Mononuclear cell (primary cell): Measurements from ENCODE around the gene BCL2L12. TPM values are rescaled to one million over a fixed set of nuclear protein-coding genes. Genes with fewer than 3 reads are reported as not detected.

Experiments
- H3K27me3 ChIP-seq: 2 replicates; pipeline ENCODE4 v1.6.0; 2011; ENCODE audit warnings: low read length, control low read depth; ENCODE audit not compliant: insufficient read depth
- H3K4me1 ChIP-seq: 2 replicates; pipeline ENCODE4 v1.5.1; 2011; ENCODE audit warnings: mild to moderate bottlenecking, low read length, control low read depth; ENCODE audit not compliant: insufficient read depth
- H3K4me3 ChIP-seq: 2 replicates; pipeline ENCODE4 v1.5.1; 2011; ENCODE audit warnings: mild to moderate bottlenecking, low read length, moderate library complexity
- H3K9me3 ChIP-seq: 2 replicates; pipeline ENCODE4 v1.5.1; 2011; ENCODE audit warnings: low read depth, mild to moderate bottlenecking, control low read depth, low read length
- total RNA-seq: library from RNA; depleted of rRNA; stranded (reverse); fragments of >200 nt; gene quantifications from one replicate; pipeline ENCODE4 v1.2.3, GENCODE V29; 2012

The BCL2L12 gene
- total RNA-seq, 1 donor = 1.8 TPM

DNA sequence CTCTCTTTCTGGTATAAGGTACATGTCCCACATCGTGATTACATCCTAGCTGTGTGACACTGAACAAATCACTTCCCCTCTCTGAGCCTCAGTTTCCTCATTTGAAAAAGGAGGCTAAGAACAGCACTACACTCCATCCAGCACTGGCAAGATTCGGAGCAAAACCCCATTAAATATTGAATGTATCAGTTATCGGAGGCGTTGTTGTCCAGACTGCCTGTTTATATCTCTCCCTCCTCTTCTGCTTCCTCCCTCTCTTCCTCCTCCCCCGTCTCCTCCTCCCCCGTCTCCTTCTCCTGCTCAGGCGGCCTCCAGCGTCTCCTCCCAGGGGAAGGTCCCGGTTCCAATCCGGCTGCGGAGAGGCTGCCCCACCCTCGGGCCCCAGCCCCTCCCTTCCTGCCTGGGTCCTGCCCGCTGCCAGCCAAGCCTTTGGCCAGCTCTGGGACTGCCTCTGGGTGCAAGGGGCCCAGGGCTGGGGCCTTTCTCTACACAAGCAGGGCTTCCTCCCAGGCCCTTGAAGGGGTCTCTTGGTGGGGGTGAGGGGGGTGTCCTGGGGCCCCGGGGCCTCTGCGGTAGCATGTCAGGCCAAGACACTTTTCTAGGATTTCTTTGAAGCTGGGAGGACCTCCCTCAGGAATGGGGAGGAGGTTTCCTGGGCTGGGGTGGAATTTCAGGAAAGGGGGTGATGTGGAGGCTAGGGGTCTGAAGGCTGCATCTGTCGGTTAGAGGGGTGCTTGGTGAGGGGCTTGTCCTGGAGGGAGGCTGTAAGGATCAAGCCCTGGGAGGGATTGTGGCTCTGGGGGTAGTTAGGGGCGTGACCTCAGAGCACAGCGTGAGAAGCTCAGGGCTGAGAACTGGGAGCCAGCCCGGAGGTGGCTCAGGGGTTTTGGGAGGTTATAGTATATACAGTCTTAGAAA is 27.7 kb upstream of the BCL2L12 start:
- H3K4me3 ChIP-seq = no peak overlapping the region
- H3K27me3 ChIP-seq = no peaks in the 10 kb centered on the region
- no peaks in the 10 kb centered on the region for H3K9me3 ChIP-seq
- peaks cover 40% of the 10 kb centered on the region for H3K4me1 ChIP-seq

GRCh38 chr19:49639401-49640112 is 26.2 kb upstream of the BCL2L12 start:
- H3K4me3 ChIP-seq = peak overlapping the region; percentile 44
- H3K9me3 ChIP-seq = no peaks in the 10 kb centered on the region
- peaks cover 53% of the 10 kb centered on the region for H3K4me1 ChIP-seq
- no peaks in the 10 kb centered on the region for H3K27me3 ChIP-seq

- no peaks in the 10 kb centered on the region for H3K27me3 ChIP-seq
- no peaks in the 10 kb centered on the region for H3K9me3 ChIP-seq
- H3K4me1 ChIP-seq = peaks cover 53% of the 10 kb centered on the region
- H3K4me3 ChIP-seq = peak within 1 kb of the TSS; percentile 44
These were observed 25.4 kb upstream of the BCL2L12 start, which contains the start of gene RRAS for GRCh38 chr19:49640113-49640898. Gene RRAS, minus strand, starts transcription at chr19:49640143. Its CDS starts 45 bp downstream, at chr19:49640098.

- H3K4me3 ChIP-seq = peak within 1 kb of the TSS; percentile 90
- peaks cover 53% of the 10 kb centered on the region for H3K4me1 ChIP-seq
- H3K27me3 ChIP-seq = no peaks in the 10 kb centered on the region
- no peaks in the 10 kb centered on the region for H3K9me3 ChIP-seq
These were observed 23.8 kb upstream of the BCL2L12 start, which contains the start of gene SCAF1 for GRCh38 chr19:49641688-49642491. Gene SCAF1, plus strand, starts transcription at chr19:49642209. Its CDS starts 2,818 bp downstream, at chr19:49645027.

DNA sequence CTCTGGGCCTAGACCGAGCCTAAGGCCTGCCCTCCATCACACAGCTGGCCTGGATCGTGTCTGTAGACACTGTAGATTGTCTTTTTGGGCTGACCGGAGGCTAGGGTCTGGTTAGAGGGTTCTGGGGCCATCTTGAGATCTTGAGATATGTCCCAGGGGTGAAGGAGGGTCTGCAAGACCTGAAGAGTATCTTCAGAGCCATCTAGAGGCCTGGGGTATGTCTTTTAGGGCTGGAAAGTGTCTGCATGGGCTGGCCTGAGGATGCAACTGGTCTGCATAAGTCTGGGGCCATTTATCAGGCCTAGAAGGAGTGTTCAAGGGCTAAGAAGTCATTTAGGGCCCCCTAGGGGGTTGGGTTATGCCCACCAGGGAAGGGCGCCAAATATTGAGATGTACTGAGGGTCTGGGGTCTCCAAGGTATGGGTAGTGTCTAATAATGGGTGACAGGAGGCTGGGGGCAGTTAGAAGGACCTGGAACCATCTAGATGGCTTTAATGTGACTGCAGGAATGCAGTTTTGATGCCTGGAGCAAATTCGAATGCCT is 23.2 kb upstream of the BCL2L12 start:
- peak overlapping the region; percentile 90 for H3K4me3 ChIP-seq
- H3K9me3 ChIP-seq = no peaks in the 10 kb centered on the region
- no peaks in the 10 kb centered on the region for H3K27me3 ChIP-seq
- peaks cover 53% of the 10 kb centered on the region for H3K4me1 ChIP-seq

DNA sequence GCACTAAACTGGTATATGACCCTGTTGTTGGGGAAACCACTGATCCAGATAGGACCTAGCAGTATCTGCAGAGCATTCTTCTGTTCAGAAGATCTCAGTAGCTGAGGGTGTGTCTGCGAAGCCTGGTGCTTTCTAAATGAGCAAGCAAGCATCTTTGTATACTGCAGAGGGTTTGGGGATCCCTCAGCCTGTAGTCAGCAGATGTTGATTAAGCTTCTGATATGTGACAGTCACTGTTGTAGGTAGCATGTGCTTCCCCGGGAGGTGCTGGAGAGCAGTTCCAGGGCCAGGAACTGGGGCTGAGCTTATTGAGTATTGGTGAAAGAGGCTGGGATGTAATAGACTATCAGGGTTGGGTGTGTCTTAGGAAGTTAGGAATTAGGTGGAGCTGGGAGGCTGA is 22.3 kb upstream of the BCL2L12 start:
- Histone ChIP-seq H3K4me1 (peaks cover 44% of the 10 kb centered on the region), H3K9me3 (no peaks in the 10 kb centered on the region), H3K27me3 (no peaks in the 10 kb centered on the region), H3K4me3 (no peak overlapping the region)

DNA sequence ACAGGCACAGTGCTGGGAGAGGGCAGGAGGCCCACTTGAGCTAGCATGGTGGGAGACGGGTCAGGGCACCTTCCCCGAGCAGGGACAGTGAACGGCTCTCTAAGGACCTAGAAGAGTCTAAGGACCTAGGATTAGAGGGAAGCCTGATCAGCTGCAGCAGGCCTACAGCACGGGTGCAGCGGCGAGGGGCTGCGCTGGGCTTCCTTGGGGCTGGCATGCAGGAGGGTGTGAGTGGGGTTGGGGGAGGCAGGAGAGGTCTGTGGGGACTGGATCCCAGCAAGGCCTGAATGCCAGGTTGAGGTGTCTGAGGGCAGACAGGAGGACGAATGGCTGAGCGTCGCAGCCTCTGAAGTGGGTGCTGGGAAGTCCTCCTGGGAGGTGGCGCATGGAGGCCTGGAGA is 20.1 kb upstream of the BCL2L12 start:
- no peak overlapping the region for H3K4me3 ChIP-seq
- no peaks in the 10 kb centered on the region for H3K9me3 ChIP-seq
- H3K27me3 ChIP-seq = no peaks in the 10 kb centered on the region
- H3K4me1 ChIP-seq = peaks cover 31% of the 10 kb centered on the region

GRCh38 chr19:49645995-49646394 is 19.7 kb upstream of the BCL2L12 start:
- no peaks in the 10 kb centered on the region for H3K27me3 ChIP-seq
- no peak overlapping the region for H3K4me3 ChIP-seq
- H3K4me1 ChIP-seq = peaks cover 27% of the 10 kb centered on the region
- H3K9me3 ChIP-seq = no peaks in the 10 kb centered on the region

GRCh38 chr19:49646586-49646985 is 19.1 kb upstream of the BCL2L12 start:
- peaks cover 21% of the 10 kb centered on the region for H3K4me1 ChIP-seq

GRCh38 chr19:49651029-49651819 is 14.5 kb upstream of the BCL2L12 start:
- Histone ChIP-seq H3K27me3 (no peaks in the 10 kb centered on the region), H3K9me3 (no peaks in the 10 kb centered on the region), H3K4me1 (no peaks in the 10 kb centered on the region), H3K4me3 (no peak overlapping the region)

More at GRCh38 chr19:49646586-49646985, 19.1 kb upstream of the BCL2L12 start:
- Histone ChIP-seq H3K4me3 (no peak overlapping the region), H3K27me3 (no peaks in the 10 kb centered on the region), H3K9me3 (no peaks in the 10 kb centered on the region)

- Histone ChIP-seq H3K4me3 (no peak overlapping the region), H3K4me1 (no peaks in the 10 kb centered on the region), H3K27me3 (no peaks in the 10 kb centered on the region), H3K9me3 (no peaks in the 10 kb centered on the region)
These were observed 13.7 kb upstream of the BCL2L12 start for GRCh38 chr19:49651820-49652550.

- no peaks in the 10 kb centered on the region for H3K9me3 ChIP-seq
- no peak overlapping the region for H3K4me3 ChIP-seq
- H3K4me1 ChIP-seq = no peaks in the 10 kb centered on the region
- no peaks in the 10 kb centered on the region for H3K27me3 ChIP-seq
These were observed 12.9 kb upstream of the BCL2L12 start for GRCh38 chr19:49652551-49653465.
